HepG2 (cell line): Measurements from ENCODE around the gene LTB4R2. TPM values are rescaled to one million over a fixed set of nuclear protein-coding genes. Genes with fewer than 3 reads are reported as not detected.

Source experiments
- CTCF ChIP-seq: sonication (generic); formaldehyde crosslinking; IDR thresholded peaks from 2 replicates; pipeline ENCODE4 v1.5.0; 2020; ENCODE audit warnings: mild to moderate bottlenecking, missing genetic modification reagents, moderate library complexity
- ELF3 ChIP-seq: IDR thresholded peaks from 2 replicates; pipeline ENCODE4 v1.6.1; 2016; ENCODE audit warnings: missing genetic modification reagents, missing compliant biosample characterization
- FOSL2 ChIP-seq: sonication (generic); formaldehyde crosslinking; IDR thresholded peaks from 2 replicates; pipeline ENCODE4 v1.4.0; 2020; ENCODE audit warnings: missing genetic modification reagents
- FOXA3 ChIP-seq: IDR thresholded peaks from 2 replicates; pipeline ENCODE4 v1.6.1; 2016; ENCODE audit warnings: missing genetic modification reagents, missing compliant biosample characterization
- FOXO1 ChIP-seq: sonication (generic); formaldehyde crosslinking; IDR thresholded peaks from 2 replicates; pipeline ENCODE4 v1.4.0; 2020; ENCODE audit warnings: missing genetic modification reagents
- GATAD1 ChIP-seq: IDR thresholded peaks from 2 replicates; pipeline ENCODE4 v1.6.1; 2016; ENCODE audit warnings: missing genetic modification reagents, missing compliant biosample characterization
- GATAD2A ChIP-seq: IDR thresholded peaks from 2 replicates; pipeline ENCODE4 v1.6.1; 2016
- HMGXB4 ChIP-seq, 2 experiments: sonication (generic) in 1 of 2; formaldehyde crosslinking in 1 of 2; IDR thresholded peaks; 2 replicates each; pipeline versions ENCODE4 v1.4.0 to v1.6.1; 2018 to 2020; ENCODE audit warnings: missing genetic modification reagents in 2 of 2, borderline replicate concordance in 1 of 2, low read depth in 1 of 2, mild to moderate bottlenecking in 1 of 2, missing biosample characterization in 1 of 2
- IRF2 ChIP-seq: IDR thresholded peaks from 2 replicates; pipeline ENCODE4 v1.6.1; 2018; ENCODE audit warnings: missing genetic modification reagents, missing compliant biosample characterization
- KDM2A ChIP-seq: sonication (generic); formaldehyde crosslinking; IDR thresholded peaks from 2 replicates; pipeline ENCODE4 v1.4.0; 2020; ENCODE audit warnings: low read depth, missing genetic modification reagents, borderline replicate concordance
- MIER3 ChIP-seq: IDR thresholded peaks from 2 replicates; pipeline ENCODE4 v1.6.1; 2016; ENCODE audit warnings: missing compliant biosample characterization, borderline replicate concordance
- SALL1 ChIP-seq: sonication (generic); formaldehyde crosslinking; IDR thresholded peaks from 2 replicates; pipeline ENCODE4 v1.8.0; 2022; ENCODE audit warnings: mild to moderate bottlenecking, missing genetic modification reagents
- STAG1 ChIP-seq: sonication (generic); formaldehyde crosslinking; IDR thresholded peaks from 2 replicates; pipeline ENCODE4 v1.4.0; 2020; ENCODE audit warnings: missing genetic modification reagents
- THAP11 ChIP-seq: IDR thresholded peaks from 2 replicates; pipeline ENCODE4 v1.6.1; 2016; ENCODE audit warnings: missing biosample characterization, missing genetic modification reagents
- ZBTB21 ChIP-seq: sonication (generic); formaldehyde crosslinking; IDR thresholded peaks from 2 replicates; pipeline ENCODE4 v1.4.0; 2020; ENCODE audit warnings: missing genetic modification reagents
- ZFX ChIP-seq: sonication (generic); formaldehyde crosslinking; IDR thresholded peaks from 2 replicates; pipeline ENCODE4 v1.4.0; 2020; ENCODE audit warnings: mild to moderate bottlenecking, low read depth, missing genetic modification reagents, moderate library complexity
- ZFY ChIP-seq: sonication (generic); formaldehyde crosslinking; IDR thresholded peaks from 2 replicates; pipeline ENCODE4 v1.4.0; 2020; ENCODE audit warnings: missing genetic modification reagents
- ZNF543 ChIP-seq: sonication (generic); formaldehyde crosslinking; IDR thresholded peaks from 2 replicates; pipeline ENCODE4 v1.4.0; 2020; ENCODE audit warnings: mild to moderate bottlenecking, missing genetic modification reagents
- ZNF547 ChIP-seq: sonication (generic); formaldehyde crosslinking; IDR thresholded peaks from 2 replicates; pipeline ENCODE4 v1.5.1; 2020; ENCODE audit warnings: mild to moderate bottlenecking, missing genetic modification reagents
- polyA plus RNA-seq, 8 experiments: library from polyadenylated mRNA; depleted of rRNA in 3 of 8; stranded (reverse) in 7 of 8; unstranded in 1 of 8; fragments of >200 nt; fragmentation: Illumina TruSeq in 4 of 8; extraction: Trizol in 4 of 8; gene quantifications; 2 replicates each; pipeline versions ENCODE4 v1.2.1 to v1.2.3, GENCODE V29; 2011 to 2016; ENCODE audit warnings: low read depth in 4 of 8, missing spikeins in 1 of 8, mixed read lengths in 1 of 8; ENCODE audit not compliant: insufficient read depth in 1 of 8
- total RNA-seq, 5 experiments: library from RNA; depleted of rRNA; stranded (reverse); fragments of >200 nt; fragmentation: Illumina TruSeq; extraction: Trizol; gene quantifications; 2 replicates each; pipeline ENCODE4 v1.2.3, GENCODE V29; 2016; ENCODE audit warnings: low read depth in 1 of 5
- TF ChIP-seq, protein P1 (sequence below): sonication (generic); formaldehyde crosslinking; IDR thresholded peaks from 2 replicates; pipeline ENCODE4 v1.5.1; 2020; ENCODE audit warnings: mild to moderate bottlenecking, missing genetic modification reagents, moderate library complexity
- TF ChIP-seq, protein P2 (sequence below): sonication (generic); formaldehyde crosslinking; IDR thresholded peaks from 2 replicates; pipeline ENCODE4 v1.4.0; 2020; ENCODE audit warnings: missing genetic modification reagents
- TF ChIP-seq, protein P3 (sequence below): sonication (generic); IDR thresholded peaks from 2 replicates; pipeline ENCODE4 v1.6.1; 2016; ENCODE audit warnings: low read depth, borderline replicate concordance

Gene LTB4R2
- total and polyA plus RNA-seq, 2 of the 13 experiments (the other 11 are each of a cell fraction or from before 2014, with no cell fraction given): 3.9 to 6.9 TPM

- TF ChIP-seq ZFX (0 out of 2 replicates have a peak, but pooled peaks have one; percentile 32), HMGXB4 (CRISPR knock-in tag; IDR thresholded peaks at IDR 0.05; ENCODE audit: borderline replicate concordance in 1 of 2, low read depth in 1 of 2) (peak; percentile 54 to 78; a peak in 2 of 4 replicates), ZBTB21 (peak; percentile 46; the same call in 1 of the 2 replicates), KDM2A (CRISPR knock-in tag) (peak; percentile 90), FOXO1 (CRISPR knock-in tag) (0 out of 2 replicates have a peak, but pooled peaks have one; percentile 23), MIER3 (peak; percentile 59; the same call in 1 of the 2 replicates), THAP11 (CRISPR knock-in tag) (0 out of 2 replicates have a peak, but pooled peaks have one; percentile 31), FOSL2 (CRISPR knock-in tag) (peak; percentile 41), SALL1 (peak; percentile 38), CTCF (peak; percentile 89), GATAD2A (CRISPR knock-in tag) (0 out of 2 replicates have a peak, but pooled peaks have one; percentile 24), STAG1 (CRISPR knock-in tag) (peak; percentile 81), ZFY (CRISPR knock-in tag) (peak; percentile 14; the same call in 1 of the 2 replicates), ZNF547 (CRISPR knock-in tag) (0 out of 2 replicates have a peak, but pooled peaks have one; percentile 64), IRF2 (0 out of 2 replicates have a peak, but pooled peaks have one; percentile 41), FOXA3 (CRISPR knock-in tag) (peak; percentile 35; the same call in 1 of the 2 replicates), GATAD1 (CRISPR knock-in tag) (peak; percentile 21; the same call in 1 of the 2 replicates), ZNF543 (0 out of 2 replicates have a peak, but pooled peaks have one; percentile 31), ELF3 (CRISPR knock-in tag) (0 out of 2 replicates have a peak, but pooled peaks have one; percentile 35)
- TF ChIP-seq, protein P1, sequence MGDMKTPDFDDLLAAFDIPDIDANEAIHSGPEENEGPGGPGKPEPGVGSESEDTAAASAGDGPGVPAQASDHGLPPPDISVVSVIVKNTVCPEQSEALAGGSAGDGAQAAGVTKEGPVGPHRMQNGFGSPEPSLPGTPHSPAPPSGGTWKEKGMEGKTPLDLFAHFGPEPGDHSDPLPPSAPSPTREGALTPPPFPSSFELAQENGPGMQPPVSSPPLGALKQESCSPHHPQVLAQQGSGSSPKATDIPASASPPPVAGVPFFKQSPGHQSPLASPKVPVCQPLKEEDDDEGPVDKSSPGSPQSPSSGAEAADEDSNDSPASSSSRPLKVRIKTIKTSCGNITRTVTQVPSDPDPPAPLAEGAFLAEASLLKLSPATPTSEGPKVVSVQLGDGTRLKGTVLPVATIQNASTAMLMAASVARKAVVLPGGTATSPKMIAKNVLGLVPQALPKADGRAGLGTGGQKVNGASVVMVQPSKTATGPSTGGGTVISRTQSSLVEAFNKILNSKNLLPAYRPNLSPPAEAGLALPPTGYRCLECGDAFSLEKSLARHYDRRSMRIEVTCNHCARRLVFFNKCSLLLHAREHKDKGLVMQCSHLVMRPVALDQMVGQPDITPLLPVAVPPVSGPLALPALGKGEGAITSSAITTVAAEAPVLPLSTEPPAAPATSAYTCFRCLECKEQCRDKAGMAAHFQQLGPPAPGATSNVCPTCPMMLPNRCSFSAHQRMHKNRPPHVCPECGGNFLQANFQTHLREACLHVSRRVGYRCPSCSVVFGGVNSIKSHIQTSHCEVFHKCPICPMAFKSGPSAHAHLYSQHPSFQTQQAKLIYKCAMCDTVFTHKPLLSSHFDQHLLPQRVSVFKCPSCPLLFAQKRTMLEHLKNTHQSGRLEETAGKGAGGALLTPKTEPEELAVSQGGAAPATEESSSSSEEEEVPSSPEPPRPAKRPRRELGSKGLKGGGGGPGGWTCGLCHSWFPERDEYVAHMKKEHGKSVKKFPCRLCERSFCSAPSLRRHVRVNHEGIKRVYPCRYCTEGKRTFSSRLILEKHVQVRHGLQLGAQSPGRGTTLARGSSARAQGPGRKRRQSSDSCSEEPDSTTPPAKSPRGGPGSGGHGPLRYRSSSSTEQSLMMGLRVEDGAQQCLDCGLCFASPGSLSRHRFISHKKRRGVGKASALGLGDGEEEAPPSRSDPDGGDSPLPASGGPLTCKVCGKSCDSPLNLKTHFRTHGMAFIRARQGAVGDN (CRISPR knock-in tag): peak; percentile 39; the same call in 1 of the 2 replicates
- TF ChIP-seq, protein P2, sequence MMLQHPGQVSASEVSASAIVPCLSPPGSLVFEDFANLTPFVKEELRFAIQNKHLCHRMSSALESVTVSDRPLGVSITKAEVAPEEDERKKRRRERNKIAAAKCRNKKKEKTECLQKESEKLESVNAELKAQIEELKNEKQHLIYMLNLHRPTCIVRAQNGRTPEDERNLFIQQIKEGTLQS (CRISPR knock-in tag): peak; percentile 38; the same call in 1 of the 2 replicates
- TF ChIP-seq, protein P3, sequence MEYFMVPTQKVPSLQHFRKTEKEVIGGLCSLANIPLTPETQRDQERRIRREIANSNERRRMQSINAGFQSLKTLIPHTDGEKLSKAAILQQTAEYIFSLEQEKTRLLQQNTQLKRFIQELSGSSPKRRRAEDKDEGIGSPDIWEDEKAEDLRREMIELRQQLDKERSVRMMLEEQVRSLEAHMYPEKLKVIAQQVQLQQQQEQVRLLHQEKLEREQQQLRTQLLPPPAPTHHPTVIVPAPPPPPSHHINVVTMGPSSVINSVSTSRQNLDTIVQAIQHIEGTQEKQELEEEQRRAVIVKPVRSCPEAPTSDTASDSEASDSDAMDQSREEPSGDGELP: 0 out of 2 replicates have a peak, but pooled peaks have one; percentile 16
Measured at GRCh38 chr14:24327914-24328313, 18.0 kb downstream of the LTB4R2 start (continued).
